Activated gamma-delta T cell (primary cell): ENCODE results near the gene NDUFA13.

Experiments
- DNase-seq: peaks from one replicate; lab custom pipeline; 2025; lab: John Stamatoyannopoulos, UW

The NDUFA13 gene

DNA sequence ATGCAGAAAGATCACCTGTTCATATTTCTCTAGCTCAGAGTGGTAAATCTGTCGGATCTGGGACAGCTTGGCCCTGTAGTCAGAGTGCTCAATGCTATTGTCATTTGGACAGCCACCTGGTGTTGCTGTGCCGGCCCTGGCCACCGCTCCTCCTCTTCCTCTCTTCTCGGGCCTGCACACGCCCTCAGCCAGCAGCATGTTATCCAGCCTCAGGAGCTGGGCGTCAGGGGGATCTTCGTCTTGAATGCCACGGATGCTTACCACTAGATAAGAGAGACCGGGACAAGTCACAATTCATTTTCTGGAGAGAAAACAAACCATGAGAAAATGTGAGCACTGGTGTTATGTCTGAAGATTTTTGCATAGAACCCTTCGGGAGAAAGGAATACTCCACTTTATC, 54.5 kb downstream of the NDUFA13 start:
- DNase-seq = no peak

DNA sequence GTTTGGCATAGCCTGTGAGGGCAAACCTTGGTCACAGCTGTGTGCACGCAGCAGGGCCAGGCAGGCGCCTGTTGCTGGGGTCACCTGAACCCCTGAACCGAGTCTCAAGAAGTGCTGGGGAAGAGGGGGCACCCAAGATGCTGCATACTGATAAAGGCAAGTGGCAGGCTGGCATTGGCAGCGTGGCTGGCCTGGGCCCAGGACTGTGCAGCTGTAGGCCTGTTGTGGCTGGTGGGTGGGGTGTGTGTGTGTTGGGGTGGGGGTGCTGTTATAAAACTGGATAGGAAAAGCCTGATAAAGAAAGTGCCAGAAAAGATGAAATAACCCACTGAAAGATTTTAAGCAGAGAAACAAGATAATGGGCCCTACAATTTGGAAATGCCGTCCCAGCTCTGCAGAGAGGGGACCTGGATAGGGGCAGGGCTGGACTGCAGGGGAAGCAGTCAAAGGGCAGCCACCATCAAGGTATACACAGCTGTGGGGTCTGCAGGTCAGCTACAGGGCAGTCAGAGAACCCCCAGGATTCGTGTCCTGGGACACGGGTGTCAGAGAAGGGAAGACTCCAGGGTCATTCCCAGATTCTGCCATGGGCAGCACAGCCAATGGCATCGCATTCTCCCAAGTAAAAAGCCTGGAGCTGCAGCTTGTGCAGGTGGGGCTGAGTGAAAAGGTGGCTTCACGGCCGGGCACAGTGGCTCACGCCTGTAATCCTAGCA, 55.2 kb downstream of the NDUFA13 start:
- DNase-seq = no peak

DNA sequence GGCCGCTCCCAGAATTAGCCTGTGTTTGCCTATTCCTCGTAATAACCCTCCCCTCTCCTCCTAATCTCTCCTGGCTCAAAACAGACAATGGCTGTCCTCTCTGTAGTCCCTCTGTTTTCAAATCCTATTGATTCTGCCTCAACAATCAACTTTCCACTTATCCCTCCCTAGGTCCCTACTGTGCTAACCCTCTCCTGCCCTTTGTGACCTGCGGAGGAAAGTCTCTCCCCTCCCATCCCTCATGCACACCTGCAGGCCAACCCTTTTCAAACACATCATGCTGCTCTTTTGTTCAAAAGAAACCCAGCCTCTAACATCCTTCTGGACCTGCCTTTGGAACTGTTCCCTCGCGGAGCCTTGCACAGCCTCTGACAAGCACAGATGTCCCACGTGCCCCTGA, 59.4 kb downstream of the NDUFA13 start:
- no peak for DNase-seq
